ENCODE measurements around the gene PSMB11.

Gene PSMB11

DNA sequence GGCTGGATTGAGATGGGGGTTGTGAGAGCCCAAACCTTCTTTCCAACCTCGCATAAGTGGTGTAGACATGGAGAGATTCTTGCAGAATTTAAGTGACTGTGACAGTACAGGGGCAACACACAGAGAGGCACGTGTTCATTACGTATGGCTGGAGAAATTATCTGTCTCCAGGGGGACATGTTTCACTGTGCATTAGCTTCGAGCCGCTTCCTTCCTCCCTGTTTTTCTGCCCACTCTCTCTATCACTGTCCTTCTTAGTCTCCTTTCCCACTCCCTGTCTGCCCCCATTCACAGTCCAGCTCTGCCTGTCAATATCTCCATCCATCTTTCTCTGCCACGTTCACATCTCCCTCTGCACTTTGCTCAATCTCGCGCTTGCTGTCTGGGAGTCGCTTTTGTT lies 20.6 kb upstream of the PSMB11 start:
- TF ChIP-seq POLR2AphosphoS5 (IDR thresholded peaks at IDR 0.05; ENCODE audit: low read depth, low read length) (no peak), SIN3A (IDR thresholded peaks at IDR 0.05; ENCODE audit: borderline replicate concordance, insufficient read depth, low read length) (no peak), TAF1 (IDR thresholded peaks at IDR 0.05; ENCODE audit: borderline replicate concordance, insufficient read depth, low read length) (no peak), FOXP2 (optimal IDR thresholded peaks at IDR 0.05; ENCODE audit: borderline replicate concordance, extremely low read depth, extremely low read length, insufficient read depth) (no peak)
- TF ChIP-seq, protein P1, sequence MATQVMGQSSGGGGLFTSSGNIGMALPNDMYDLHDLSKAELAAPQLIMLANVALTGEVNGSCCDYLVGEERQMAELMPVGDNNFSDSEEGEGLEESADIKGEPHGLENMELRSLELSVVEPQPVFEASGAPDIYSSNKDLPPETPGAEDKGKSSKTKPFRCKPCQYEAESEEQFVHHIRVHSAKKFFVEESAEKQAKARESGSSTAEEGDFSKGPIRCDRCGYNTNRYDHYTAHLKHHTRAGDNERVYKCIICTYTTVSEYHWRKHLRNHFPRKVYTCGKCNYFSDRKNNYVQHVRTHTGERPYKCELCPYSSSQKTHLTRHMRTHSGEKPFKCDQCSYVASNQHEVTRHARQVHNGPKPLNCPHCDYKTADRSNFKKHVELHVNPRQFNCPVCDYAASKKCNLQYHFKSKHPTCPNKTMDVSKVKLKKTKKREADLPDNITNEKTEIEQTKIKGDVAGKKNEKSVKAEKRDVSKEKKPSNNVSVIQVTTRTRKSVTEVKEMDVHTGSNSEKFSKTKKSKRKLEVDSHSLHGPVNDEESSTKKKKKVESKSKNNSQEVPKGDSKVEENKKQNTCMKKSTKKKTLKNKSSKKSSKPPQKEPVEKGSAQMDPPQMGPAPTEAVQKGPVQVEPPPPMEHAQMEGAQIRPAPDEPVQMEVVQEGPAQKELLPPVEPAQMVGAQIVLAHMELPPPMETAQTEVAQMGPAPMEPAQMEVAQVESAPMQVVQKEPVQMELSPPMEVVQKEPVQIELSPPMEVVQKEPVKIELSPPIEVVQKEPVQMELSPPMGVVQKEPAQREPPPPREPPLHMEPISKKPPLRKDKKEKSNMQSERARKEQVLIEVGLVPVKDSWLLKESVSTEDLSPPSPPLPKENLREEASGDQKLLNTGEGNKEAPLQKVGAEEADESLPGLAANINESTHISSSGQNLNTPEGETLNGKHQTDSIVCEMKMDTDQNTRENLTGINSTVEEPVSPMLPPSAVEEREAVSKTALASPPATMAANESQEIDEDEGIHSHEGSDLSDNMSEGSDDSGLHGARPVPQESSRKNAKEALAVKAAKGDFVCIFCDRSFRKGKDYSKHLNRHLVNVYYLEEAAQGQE (IDR thresholded peaks at IDR 0.05; ENCODE audit: insufficient read depth in 1 of 2, low read depth in 2 of 2, low read length in 2 of 2): no peak

DNA sequence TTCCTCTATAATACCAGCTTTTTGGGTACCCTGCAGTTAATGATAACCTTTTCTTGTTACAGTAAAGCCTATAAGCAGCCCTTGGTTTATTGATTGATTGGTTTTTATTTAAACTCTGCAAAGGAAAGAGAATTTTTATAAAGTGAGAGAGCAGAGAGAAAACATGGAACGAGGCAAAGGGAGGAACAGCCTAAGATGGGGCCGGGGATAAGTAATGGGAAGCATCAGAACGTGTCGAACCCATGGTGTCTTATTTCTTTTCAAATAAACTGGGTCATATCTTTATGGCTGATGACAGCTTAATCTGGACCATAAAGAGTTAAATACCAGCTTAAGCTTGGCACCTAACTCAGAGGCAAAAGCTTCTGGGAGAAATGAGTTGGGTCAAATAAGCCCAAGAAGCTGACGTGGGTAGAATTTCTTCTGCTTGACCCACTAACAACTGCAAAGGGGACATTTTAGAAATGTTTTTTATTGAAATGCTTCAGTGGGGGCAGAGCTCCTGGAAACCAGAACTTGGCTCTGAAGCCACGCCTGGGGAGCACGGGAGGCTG lies 20.0 kb upstream of the PSMB11 start:
- no peak for TF ChIP-seq FOXP2 (optimal IDR thresholded peaks at IDR 0.05; ENCODE audit: borderline replicate concordance, extremely low read depth, extremely low read length, insufficient read depth)

DNA sequence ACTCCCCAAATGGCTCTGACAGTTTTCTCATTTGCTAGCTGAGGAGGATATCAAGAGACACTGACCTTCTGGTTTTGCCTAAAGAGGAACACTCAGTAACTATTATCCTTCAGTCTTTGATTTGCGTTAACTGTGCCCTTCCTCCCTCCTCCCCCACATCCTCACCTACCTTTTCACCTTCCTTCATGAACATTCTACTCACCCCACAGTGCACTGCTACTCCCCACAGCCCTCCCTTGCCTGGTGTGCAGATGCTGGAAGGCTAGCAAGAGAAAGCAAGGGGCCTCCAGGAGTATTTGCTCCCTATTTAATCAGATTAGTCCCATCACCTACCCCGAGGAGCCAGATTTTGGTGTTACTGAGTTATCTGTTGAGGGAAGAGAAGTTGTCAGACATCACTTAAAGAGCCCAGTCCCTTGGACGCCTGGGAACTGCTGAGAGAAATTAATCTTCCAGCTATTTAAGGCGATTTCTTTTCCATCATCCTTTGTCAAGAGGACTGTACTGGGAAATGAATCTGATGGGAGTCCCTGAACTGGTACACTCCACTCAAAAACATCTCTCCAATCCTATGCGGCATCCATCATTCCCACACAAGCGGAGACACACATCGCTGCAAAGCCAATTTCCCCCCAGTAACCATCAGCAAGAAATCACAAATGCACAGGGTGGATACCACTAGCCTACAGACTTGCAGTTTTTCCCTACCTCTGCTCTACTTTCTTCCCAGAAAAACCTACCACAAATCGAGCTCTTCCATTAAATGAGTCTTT lies 18.8 kb upstream of the PSMB11 start:
- TF ChIP-seq POLR2AphosphoS5 (IDR thresholded peaks at IDR 0.05; ENCODE audit: low read depth, low read length) (no peak), FOXP2 (optimal IDR thresholded peaks at IDR 0.05; ENCODE audit: borderline replicate concordance, extremely low read depth, extremely low read length, insufficient read depth) (no peak), SIN3A (IDR thresholded peaks at IDR 0.05; ENCODE audit: borderline replicate concordance, insufficient read depth, low read length) (no peak)
- TF ChIP-seq, protein P1 (IDR thresholded peaks at IDR 0.05; ENCODE audit: insufficient read depth in 1 of 2, low read depth in 2 of 2, low read length in 2 of 2): no peak

DNA sequence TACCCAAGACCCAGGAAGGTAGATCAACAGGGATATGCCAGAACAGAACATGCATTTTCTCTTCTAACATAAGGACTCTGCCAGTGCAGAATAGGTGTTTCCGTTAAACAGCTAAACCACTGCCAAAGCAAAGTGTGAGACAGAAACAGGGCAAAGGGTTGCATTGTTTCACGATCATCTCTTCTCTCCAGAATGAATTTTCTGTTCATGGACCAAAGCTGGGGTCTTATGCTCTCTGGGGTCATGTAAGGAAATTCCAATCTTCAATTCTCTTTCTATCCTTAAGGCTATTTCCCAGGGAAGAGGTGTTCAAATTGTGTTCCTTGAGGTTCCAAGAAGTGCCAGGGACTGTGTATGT lies 18.2 kb upstream of the PSMB11 start:
- TF ChIP-seq FOXP2 (optimal IDR thresholded peaks at IDR 0.05; ENCODE audit: borderline replicate concordance, extremely low read depth, extremely low read length, insufficient read depth): no peak
- TF ChIP-seq POLR2AphosphoS5 (IDR thresholded peaks at IDR 0.05; ENCODE audit: low read depth, low read length): no peak
- TF ChIP-seq SIN3A (IDR thresholded peaks at IDR 0.05; ENCODE audit: borderline replicate concordance, insufficient read depth, low read length): no peak
- TF ChIP-seq, protein P1 (IDR thresholded peaks at IDR 0.05; ENCODE audit: insufficient read depth in 1 of 2, low read depth in 2 of 2, low read length in 2 of 2): no peak
- no peak for TF ChIP-seq TAF1 (IDR thresholded peaks at IDR 0.05; ENCODE audit: borderline replicate concordance, insufficient read depth, low read length)

DNA sequence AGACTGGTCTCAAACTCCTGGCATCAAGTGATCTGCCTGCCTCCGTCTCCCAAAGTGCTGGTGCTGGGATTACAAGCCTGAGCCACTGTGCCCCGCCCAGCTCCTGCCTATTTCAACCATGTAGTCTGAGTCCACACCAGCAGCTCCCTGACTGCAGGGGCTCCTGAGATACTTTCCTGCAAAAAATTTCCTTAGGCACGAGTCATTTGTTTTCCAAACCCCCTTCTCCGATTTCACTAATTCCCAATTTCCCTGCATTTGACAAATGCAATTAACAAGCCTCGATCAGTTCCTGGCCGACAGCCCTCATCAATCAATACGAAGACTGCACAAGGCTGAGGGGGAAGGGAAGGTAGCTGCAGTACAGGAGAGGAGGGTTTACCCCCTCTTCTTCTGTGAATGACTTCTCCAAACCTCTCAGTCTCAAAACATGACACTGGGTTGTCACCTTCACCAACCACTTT lies 17.4 kb upstream of the PSMB11 start:
- TF ChIP-seq TAF1 (IDR thresholded peaks at IDR 0.05; ENCODE audit: borderline replicate concordance, insufficient read depth, low read length): no peak
- TF ChIP-seq, protein P1 (IDR thresholded peaks at IDR 0.05; ENCODE audit: insufficient read depth in 1 of 2, low read depth in 2 of 2, low read length in 2 of 2): no peak
- no peak for TF ChIP-seq FOXP2 (optimal IDR thresholded peaks at IDR 0.05; ENCODE audit: borderline replicate concordance, extremely low read depth, extremely low read length, insufficient read depth)
- TF ChIP-seq POLR2AphosphoS5 (IDR thresholded peaks at IDR 0.05; ENCODE audit: low read depth, low read length): no peak
- no peak for TF ChIP-seq SIN3A (IDR thresholded peaks at IDR 0.05; ENCODE audit: borderline replicate concordance, insufficient read depth, low read length)
